Fibroblast of mammary gland (primary cell): Measurements from ENCODE around the gene SVOP.

Experiments
- DNase-seq: peaks from one replicate; pipeline ENCODE4 v3.0.0-alpha.2; 2010; ENCODE audit warnings: low read depth
- H3K4me3 ChIP-seq: 2 replicates; pipeline ENCODE4 v1.5.1; 2011; ENCODE audit warnings: low read depth, mild to moderate bottlenecking, low read length, moderate library complexity; ENCODE audit not compliant: control insufficient read depth
- TF ChIP-seq, protein P1 (sequence below): conservative IDR thresholded peaks from 2 replicates; pipeline ENCODE4 v1.5.1; 2011; ENCODE audit warnings: low read depth, low read length, inconsistent platforms; ENCODE audit not compliant: control insufficient read depth, insufficient read depth

Gene SVOP

DNA sequence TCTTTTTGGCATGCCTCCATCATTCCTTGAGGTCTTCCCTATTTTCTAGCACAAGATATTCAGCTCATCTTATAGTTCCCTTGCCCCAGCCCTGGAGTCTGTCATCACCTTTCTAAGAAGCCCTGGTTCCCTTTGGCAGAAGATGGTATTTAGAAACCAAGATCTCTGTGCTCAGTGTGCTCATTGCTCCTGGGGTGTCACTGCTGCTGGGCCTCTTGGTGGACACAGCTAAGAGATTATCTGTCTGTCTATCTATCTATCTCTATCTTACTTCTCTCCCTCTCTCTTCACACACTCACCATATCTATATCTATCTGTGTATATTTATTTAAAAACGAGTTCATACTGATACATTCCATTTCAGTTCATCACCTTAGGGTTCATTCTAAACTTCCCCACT lies 73.8 kb downstream of the SVOP start:
- TF ChIP-seq, protein P1, sequence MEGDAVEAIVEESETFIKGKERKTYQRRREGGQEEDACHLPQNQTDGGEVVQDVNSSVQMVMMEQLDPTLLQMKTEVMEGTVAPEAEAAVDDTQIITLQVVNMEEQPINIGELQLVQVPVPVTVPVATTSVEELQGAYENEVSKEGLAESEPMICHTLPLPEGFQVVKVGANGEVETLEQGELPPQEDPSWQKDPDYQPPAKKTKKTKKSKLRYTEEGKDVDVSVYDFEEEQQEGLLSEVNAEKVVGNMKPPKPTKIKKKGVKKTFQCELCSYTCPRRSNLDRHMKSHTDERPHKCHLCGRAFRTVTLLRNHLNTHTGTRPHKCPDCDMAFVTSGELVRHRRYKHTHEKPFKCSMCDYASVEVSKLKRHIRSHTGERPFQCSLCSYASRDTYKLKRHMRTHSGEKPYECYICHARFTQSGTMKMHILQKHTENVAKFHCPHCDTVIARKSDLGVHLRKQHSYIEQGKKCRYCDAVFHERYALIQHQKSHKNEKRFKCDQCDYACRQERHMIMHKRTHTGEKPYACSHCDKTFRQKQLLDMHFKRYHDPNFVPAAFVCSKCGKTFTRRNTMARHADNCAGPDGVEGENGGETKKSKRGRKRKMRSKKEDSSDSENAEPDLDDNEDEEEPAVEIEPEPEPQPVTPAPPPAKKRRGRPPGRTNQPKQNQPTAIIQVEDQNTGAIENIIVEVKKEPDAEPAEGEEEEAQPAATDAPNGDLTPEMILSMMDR = no peak
- DNase-seq = no peak
- H3K4me3 ChIP-seq = no peak overlapping the region

DNA sequence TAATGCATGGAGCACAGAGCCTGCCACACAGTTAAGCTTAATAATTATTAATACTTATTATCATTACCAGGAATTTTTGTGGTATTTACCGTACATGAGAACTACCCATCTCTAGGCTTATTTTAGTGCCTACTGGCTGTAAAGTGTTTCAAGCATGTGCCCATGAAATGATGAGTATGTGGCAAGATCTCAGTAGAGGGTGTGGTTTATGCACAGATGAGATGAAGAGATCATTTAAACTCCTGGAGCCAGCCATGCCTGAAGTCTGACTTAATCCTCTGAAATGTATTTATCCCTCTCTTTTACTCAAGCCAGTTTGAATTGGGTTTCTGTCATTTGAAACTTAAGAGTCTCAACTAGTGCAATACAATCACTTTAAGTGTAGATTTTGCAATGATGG lies 80.7 kb downstream of the SVOP start:
- DNase-seq = no peak
- TF ChIP-seq, protein P1 = no peak
- H3K4me3 ChIP-seq = no peak overlapping the region

DNA sequence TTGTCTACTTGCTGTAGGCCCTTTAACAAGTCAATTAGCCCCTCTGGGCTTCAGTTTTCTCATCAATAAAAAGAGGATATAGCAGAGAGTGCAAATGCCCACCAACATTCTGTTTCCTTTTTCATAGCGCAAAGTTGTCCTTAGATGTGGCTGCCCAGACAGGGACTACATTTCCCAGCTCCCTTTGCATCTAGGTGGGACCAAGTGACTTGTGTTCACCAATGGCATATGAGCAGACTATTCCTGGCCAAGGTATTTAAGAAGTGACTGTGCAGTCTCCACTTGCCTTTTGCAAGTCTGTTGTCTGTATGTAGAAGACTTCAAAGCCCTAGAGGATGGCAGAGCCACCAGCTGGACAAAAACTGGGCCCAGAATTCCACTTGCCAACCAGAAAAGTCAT lies 81.3 kb downstream of the SVOP start:
- peak; percentile 11 for DNase-seq
- H3K4me3 ChIP-seq = no peak overlapping the region
- TF ChIP-seq, protein P1 = no peak

DNA sequence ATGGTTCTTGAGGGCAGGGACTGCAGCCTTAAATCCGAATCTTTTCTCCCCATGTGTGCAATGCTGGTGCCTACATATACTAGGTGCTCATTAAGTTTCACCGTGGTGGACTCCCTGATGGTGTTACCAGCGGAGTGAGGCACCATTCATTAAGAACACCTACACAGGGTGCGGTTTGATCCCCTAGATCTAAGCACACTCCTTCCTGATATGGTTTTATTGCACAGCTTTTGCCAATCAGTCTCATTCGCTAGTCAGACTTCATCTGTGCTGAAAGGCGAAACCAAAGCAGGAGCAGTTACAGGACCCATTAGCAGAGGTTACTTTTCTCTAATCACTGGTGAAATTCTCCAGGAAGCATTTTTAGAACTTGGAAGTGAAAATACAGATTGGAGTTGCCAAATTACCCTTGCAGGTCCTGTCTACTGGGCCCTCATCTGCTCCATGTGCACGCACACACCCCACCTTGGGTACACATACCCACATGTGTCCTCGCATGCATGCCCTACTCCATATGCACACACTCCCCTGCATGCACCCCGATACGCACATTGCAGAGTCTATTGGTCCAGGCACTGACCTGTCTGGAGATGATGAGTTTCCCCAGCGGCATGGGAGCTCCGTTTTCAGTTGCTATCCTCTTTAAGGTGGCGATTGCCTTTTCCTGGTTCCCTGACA lies 82.5 kb downstream of the SVOP start:
- no peak for DNase-seq
- H3K4me3 ChIP-seq = no peak overlapping the region
- TF ChIP-seq, protein P1 = no peak

DNA sequence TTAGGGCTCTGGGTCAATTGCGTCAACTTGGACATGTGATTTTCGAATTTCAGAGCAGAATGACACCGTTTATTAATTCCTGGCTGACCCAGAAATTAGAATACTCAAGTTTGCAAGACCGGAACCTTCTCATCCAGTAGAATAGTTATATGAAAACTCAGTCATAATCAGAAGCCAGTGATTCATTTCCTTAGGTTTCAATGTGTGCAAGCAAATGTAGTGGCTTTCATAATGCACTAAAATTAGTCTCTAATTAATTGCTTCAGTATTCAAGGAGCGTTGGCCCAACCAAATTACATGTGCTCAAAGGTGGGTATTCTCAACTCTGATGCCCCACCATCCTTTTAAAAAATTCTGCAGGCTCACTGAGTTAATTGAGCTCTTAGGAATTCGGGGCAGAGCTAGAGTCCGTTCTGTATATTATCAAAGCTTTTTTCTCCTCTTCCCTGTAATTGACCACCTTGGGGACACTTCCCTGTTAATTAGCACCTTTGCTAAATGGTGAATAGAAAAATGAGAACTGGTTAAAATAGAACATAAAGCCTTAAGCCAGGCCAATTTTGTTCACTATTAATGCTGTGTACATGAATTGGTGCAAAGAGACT lies 85.6 kb downstream of the SVOP start:
- no peak for DNase-seq
- H3K4me3 ChIP-seq = no peak overlapping the region
- TF ChIP-seq, protein P1 = no peak

DNA sequence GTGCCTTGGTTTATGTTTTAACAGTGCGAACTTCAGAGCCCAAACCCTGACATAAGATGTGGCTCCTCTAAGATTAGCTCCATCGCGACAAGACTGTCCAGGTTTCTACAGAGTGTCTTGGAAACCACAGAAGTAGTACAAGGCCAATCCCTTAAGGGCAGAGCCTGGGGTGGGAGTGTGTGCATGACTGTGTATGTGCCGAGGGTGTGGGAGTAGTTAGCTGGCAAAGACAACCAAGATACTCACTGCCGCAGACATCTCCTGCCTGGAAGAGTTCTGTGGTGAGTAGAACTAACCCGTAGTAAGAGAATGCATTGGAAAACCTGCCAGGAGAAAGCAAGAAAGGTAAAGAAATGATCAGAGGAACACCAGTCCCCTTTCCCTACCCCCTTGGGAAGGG lies 86.9 kb downstream of the SVOP start:
- TF ChIP-seq, protein P1 = no peak
- DNase-seq = no peak
- H3K4me3 ChIP-seq = no peak overlapping the region
